NCI-H524 treated with DMSO at 0.1 percent for 48 hours (cell line): ENCODE measurements around the gene TRPM1.
A peak's percentile ranks its signal among the peaks of the same experiment; 100 is the strongest.
"Not testable (repeated sequence)": the region's sequence is repeated elsewhere in the genome, so short reads cannot be mapped to it uniquely, and the experiment has no call there.

Experiments
- DNase-seq: peaks from one replicate; lab custom pipeline; 2025; lab: John Stamatoyannopoulos, UW

TRPM1 gene

GRCh38 chr15:31116423-31117030 is 15.0 kb upstream of the TRPM1 start:
- DNase-seq: no peak

- no peak for DNase-seq
Measured at GRCh38 chr15:31111091-31111647, 9.6 kb upstream of the TRPM1 start.

GRCh38 chr15:31108836-31109235 is 7.3 kb upstream of the TRPM1 start:
- DNase-seq: no peak

GRCh38 chr15:31106495-31107300 is 5.2 kb upstream of the TRPM1 start:
- DNase-seq: no peak

GRCh38 chr15:31104003-31104402 is 2.5 kb upstream of the TRPM1 start:
- no peak for DNase-seq

GRCh38 chr15:31102374-31103342 is 1.1 kb upstream of the TRPM1 start:
- no peak for DNase-seq

- peak; percentile 85 for DNase-seq
Measured at GRCh38 chr15:31102039-31102321, 455 bp upstream of the TRPM1 start.

- DNase-seq: no peak
Measured at GRCh38 chr15:31100738-31101137, 787 bp downstream of the TRPM1 start.

GRCh38 chr15:31098953-31099740 is 2.4 kb downstream of the TRPM1 start:
- no peak for DNase-seq

- DNase-seq: no peak
Measured at GRCh38 chr15:31098491-31098917, 3.0 kb downstream of the TRPM1 start.

- DNase-seq: no peak
Measured at GRCh38 chr15:31096563-31096962, 5.0 kb downstream of the TRPM1 start.

- DNase-seq: no peak
Measured at GRCh38 chr15:31091481-31091880, 10.0 kb downstream of the TRPM1 start.

GRCh38 chr15:31090766-31091165 is 10.8 kb downstream of the TRPM1 start:
- no peak for DNase-seq

GRCh38 chr15:31089368-31090047 is 12.0 kb downstream of the TRPM1 start:
- DNase-seq: no peak

- DNase-seq: no peak
Measured at GRCh38 chr15:31088672-31089367, 12.7 kb downstream of the TRPM1 start.

- not testable (repeated sequence) for DNase-seq
Measured at GRCh38 chr15:31088041-31088440, 13.5 kb downstream of the TRPM1 start.

GRCh38 chr15:31086344-31086743 is 15.2 kb downstream of the TRPM1 start:
- DNase-seq: no peak

GRCh38 chr15:31085359-31085758 is 16.2 kb downstream of the TRPM1 start:
- DNase-seq: no peak

GRCh38 chr15:31084176-31084575 is 17.3 kb downstream of the TRPM1 start:
- no peak for DNase-seq

GRCh38 chr15:31083370-31083780 is 18.1 kb downstream of the TRPM1 start:
- no peak for DNase-seq
